HEK293 (cell line): ENCODE data around the gene POM121L2.
A peak's percentile ranks its signal among the peaks of the same experiment; 100 is the strongest.

Experiments
- HIC1 ChIP-seq: fragments of 450-650 bp; formaldehyde crosslinking; IDR thresholded peaks from 2 replicates; pipeline ENCODE4 v1.5.1; 2016; ENCODE audit warnings: missing biosample characterization, missing genetic modification characterization
- MYNN ChIP-seq: fragments of 450-650 bp; formaldehyde crosslinking; IDR thresholded peaks from 2 replicates; pipeline ENCODE4 v1.5.1; 2016; ENCODE audit warnings: missing biosample characterization, missing genetic modification characterization, borderline replicate concordance
- OSR2 ChIP-seq: fragments of 450-650 bp; formaldehyde crosslinking; IDR thresholded peaks from 2 replicates; pipeline ENCODE4 v1.5.1; 2016; ENCODE audit warnings: missing biosample characterization, missing genetic modification characterization
- PBX3 ChIP-seq: sonication (generic); formaldehyde crosslinking; IDR thresholded peaks from 2 replicates; pipeline ENCODE4 v1.8.1; 2022; ENCODE audit warnings: mild to moderate bottlenecking, moderate library complexity, missing genetic modification reagents
- PRDM1 ChIP-seq: fragments of 450-650 bp; formaldehyde crosslinking; IDR thresholded peaks from 2 replicates; pipeline ENCODE4; 2016; ENCODE audit warnings: missing biosample characterization, missing genetic modification characterization
- PRDM2 ChIP-seq: fragments of 450-650 bp; formaldehyde crosslinking; IDR thresholded peaks from 2 replicates; pipeline ENCODE4 v1.5.1; 2016; ENCODE audit warnings: missing biosample characterization, missing genetic modification characterization, borderline replicate concordance
- SCRT2 ChIP-seq: fragments of 450-650 bp; formaldehyde crosslinking; IDR thresholded peaks from 2 replicates; pipeline ENCODE4 v1.5.1; 2016; ENCODE audit warnings: missing biosample characterization, missing genetic modification characterization
- TRIM28 ChIP-seq: IDR thresholded peaks from 2 replicates; pipeline ENCODE4 v1.6.1; 2011; ENCODE audit warnings: low read length, control low read depth, borderline replicate concordance
- YY2 ChIP-seq: fragments of 450-650 bp; formaldehyde crosslinking; IDR thresholded peaks from 2 replicates; pipeline ENCODE4 v1.5.1; 2016; ENCODE audit warnings: missing biosample characterization, missing genetic modification characterization
- ZFHX2 ChIP-seq: fragments of 450-650 bp; formaldehyde crosslinking; conservative IDR thresholded peaks from 2 replicates; pipeline ENCODE4 v1.5.1; 2016; ENCODE audit warnings: missing biosample characterization, missing genetic modification characterization
- ZNF114 ChIP-seq: fragments of 450-650 bp; formaldehyde crosslinking; IDR thresholded peaks from 2 replicates; pipeline ENCODE4 v1.5.0; 2017; ENCODE audit warnings: missing biosample characterization, missing genetic modification characterization
- ZNF140 ChIP-seq: fragments of 450-650 bp; formaldehyde crosslinking; IDR thresholded peaks from 2 replicates; pipeline ENCODE4 v1.5.1; 2016; ENCODE audit warnings: missing biosample characterization, missing genetic modification characterization
- ZNF155 ChIP-seq: fragments of 450-650 bp; formaldehyde crosslinking; IDR thresholded peaks from 2 replicates; pipeline ENCODE4 v1.5.1; 2016; ENCODE audit warnings: missing biosample characterization, missing genetic modification characterization
- ZNF169 ChIP-seq: fragments of 450-650 bp; formaldehyde crosslinking; IDR thresholded peaks from 2 replicates; pipeline ENCODE4 v1.5.1; 2016; ENCODE audit warnings: missing biosample characterization, missing genetic modification characterization
- ZNF174 ChIP-seq: fragments of 450-650 bp; formaldehyde crosslinking; IDR thresholded peaks from 2 replicates; pipeline ENCODE4 v1.5.0; 2017; ENCODE audit warnings: missing biosample characterization, mild to moderate bottlenecking, missing genetic modification characterization
- ZNF239 ChIP-seq: fragments of 450-650 bp; formaldehyde crosslinking; IDR thresholded peaks from 2 replicates; pipeline ENCODE4 v1.5.1; 2016; ENCODE audit warnings: missing biosample characterization, missing genetic modification characterization
- ZNF341 ChIP-seq: fragments of 450-650 bp; formaldehyde crosslinking; IDR thresholded peaks from 2 replicates; pipeline ENCODE4; 2016; ENCODE audit warnings: low read depth, missing biosample characterization, missing genetic modification characterization
- ZNF514 ChIP-seq: fragments of 450-650 bp; formaldehyde crosslinking; IDR thresholded peaks from 2 replicates; pipeline ENCODE4 v1.5.1; 2016; ENCODE audit warnings: missing biosample characterization, missing genetic modification characterization
- ZNF561 ChIP-seq: fragments of 450-650 bp; IDR thresholded peaks from 2 replicates; pipeline ENCODE4 v1.5.1; 2018; ENCODE audit warnings: missing biosample characterization, missing genetic modification characterization, borderline replicate concordance
- ZNF639 ChIP-seq: fragments of 450-650 bp; formaldehyde crosslinking; IDR thresholded peaks from 2 replicates; pipeline ENCODE4 v1.5.1; 2016; ENCODE audit warnings: missing biosample characterization, missing genetic modification characterization
- ZNF670 ChIP-seq: fragments of 450-650 bp; formaldehyde crosslinking; IDR thresholded peaks from 2 replicates; pipeline ENCODE4 v1.5.1; 2016; ENCODE audit warnings: missing biosample characterization, missing genetic modification characterization, low read depth
- ZSCAN30 ChIP-seq: fragments of 450-650 bp; IDR thresholded peaks from 2 replicates; pipeline ENCODE4 v1.5.1; 2018; ENCODE audit warnings: missing biosample characterization, mild to moderate bottlenecking, missing genetic modification characterization, moderate library complexity
- TF ChIP-seq, protein P1 (sequence below): fragments of 450-650 bp; formaldehyde crosslinking; optimal IDR thresholded peaks from 2 replicates; pipeline ENCODE3; 2016; ENCODE audit warnings: missing biosample characterization, mild to moderate bottlenecking, missing genetic modification characterization
- TF ChIP-seq, protein P2 (sequence below): fragments of 450-650 bp; formaldehyde crosslinking; IDR thresholded peaks from 2 replicates; pipeline ENCODE4 v1.5.1; 2016; ENCODE audit warnings: missing biosample characterization, missing genetic modification characterization

Gene POM121L2

DNA sequence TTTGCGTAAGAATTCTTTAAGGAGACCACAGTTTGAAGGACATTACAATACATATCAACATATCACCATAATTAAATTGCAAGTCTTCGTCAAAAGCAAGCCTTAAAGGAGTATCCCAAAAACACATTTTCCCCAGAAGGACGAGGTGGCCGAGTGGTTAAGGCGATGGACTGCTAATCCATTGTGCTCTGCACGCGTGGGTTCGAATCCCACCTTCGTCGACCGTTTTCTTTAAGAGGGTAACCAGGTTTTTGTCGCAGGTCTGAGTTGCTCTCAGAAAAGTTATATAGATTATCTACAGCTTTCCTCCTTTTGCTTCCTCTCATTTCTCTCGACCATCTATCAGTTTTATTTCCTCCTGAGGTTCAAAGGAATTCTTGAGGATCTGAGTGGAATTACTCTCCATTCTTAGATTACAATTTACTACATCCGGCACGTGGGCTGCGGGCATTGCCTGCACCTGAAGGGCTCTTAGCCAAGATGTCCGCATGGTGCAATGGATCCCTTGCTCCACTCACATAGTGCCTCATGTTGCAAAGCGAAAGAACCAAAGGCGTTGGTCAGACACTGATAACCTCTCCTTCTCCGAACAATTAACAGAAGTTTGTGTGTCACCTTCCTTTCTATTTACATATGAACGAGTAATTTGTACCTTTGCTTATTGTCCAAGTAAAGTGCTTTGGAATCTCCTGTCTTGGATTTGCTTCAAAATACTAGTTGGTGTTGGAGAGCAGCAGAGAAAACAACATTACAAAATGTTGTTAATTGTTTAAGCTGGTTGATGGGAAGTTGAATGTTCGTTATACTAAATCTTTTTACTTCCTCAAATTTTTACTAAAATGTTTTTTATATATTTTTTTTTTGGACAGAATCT is 14.0 kb downstream of the POM121L2 start (continued):
- TF ChIP-seq TRIM28 (no peak), ZNF174 (tag by site-specific recombination) (no peak), OSR2 (tag by site-specific recombination) (no peak), SCRT2 (tag by site-specific recombination) (no peak), MYNN (tag by site-specific recombination) (0 out of 2 replicates have a peak, but pooled peaks have one; percentile 25), ZNF670 (tag by site-specific recombination) (no peak), ZFHX2 (tag by site-specific recombination) (peak; percentile 47), ZSCAN30 (tag by site-specific recombination) (0 out of 2 replicates have a peak, but pooled peaks have one; percentile 6), ZNF114 (tag by site-specific recombination) (no peak), ZNF639 (tag by site-specific recombination) (0 out of 2 replicates have a peak, but pooled peaks have one; percentile 45), PRDM2 (tag by site-specific recombination) (no peak), YY2 (tag by site-specific recombination) (0 out of 2 replicates have a peak, but pooled peaks have one; percentile 30), PBX3 (no peak), ZNF561 (tag by site-specific recombination) (peak; percentile 91), ZNF514 (no peak), ZNF341 (tag by site-specific recombination) (no peak), ZNF140 (tag by site-specific recombination) (no peak), HIC1 (tag by site-specific recombination) (no peak), ZNF155 (tag by site-specific recombination) (no peak), ZNF239 (tag by site-specific recombination) (no peak), ZNF169 (tag by site-specific recombination) (no peak), PRDM1 (tag by site-specific recombination) (peak; percentile 20; the same call in 1 of the 2 replicates)
- TF ChIP-seq, protein P1, sequence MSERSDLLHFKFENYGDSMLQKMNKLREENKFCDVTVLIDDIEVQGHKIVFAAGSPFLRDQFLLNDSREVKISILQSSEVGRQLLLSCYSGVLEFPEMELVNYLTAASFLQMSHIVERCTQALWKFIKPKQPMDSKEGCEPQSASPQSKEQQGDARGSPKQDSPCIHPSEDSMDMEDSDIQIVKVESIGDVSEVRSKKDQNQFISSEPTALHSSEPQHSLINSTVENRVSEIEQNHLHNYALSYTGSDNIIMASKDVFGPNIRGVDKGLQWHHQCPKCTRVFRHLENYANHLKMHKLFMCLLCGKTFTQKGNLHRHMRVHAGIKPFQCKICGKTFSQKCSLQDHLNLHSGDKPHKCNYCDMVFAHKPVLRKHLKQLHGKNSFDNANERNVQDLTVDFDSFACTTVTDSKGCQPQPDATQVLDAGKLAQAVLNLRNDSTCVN (tag by site-specific recombination) = no peak
- TF ChIP-seq, protein P2, sequence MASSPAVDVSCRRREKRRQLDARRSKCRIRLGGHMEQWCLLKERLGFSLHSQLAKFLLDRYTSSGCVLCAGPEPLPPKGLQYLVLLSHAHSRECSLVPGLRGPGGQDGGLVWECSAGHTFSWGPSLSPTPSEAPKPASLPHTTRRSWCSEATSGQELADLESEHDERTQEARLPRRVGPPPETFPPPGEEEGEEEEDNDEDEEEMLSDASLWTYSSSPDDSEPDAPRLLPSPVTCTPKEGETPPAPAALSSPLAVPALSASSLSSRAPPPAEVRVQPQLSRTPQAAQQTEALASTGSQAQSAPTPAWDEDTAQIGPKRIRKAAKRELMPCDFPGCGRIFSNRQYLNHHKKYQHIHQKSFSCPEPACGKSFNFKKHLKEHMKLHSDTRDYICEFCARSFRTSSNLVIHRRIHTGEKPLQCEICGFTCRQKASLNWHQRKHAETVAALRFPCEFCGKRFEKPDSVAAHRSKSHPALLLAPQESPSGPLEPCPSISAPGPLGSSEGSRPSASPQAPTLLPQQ = peak; percentile 66
